Endothelial cell (in vitro differentiated cells): ENCODE data around the gene LOXL1. TPM values are rescaled to one million over a fixed set of nuclear protein-coding genes. Genes with fewer than 3 reads are reported as not detected.

Experiments used
- DNase-seq: peaks from one replicate; pipeline ENCODE4 v3.0.0; 2021; ENCODE audit warnings: low spot score
- H3K27ac Mint-ChIP-seq: one replicate; pipeline ENCODE4 v1.8.0; 2021; ENCODE audit warnings: mixed read lengths, inconsistent platforms; ENCODE audit not compliant: unreplicated experiment
- H3K27me3 Mint-ChIP-seq: one replicate; pipeline ENCODE4 v1.8.0; 2021; ENCODE audit warnings: mild to moderate bottlenecking, moderate library complexity, mixed read lengths, inconsistent platforms; ENCODE audit not compliant: unreplicated experiment
- H3K36me3 Mint-ChIP-seq: one replicate; pipeline ENCODE4 v1.8.0; 2021; ENCODE audit warnings: mild to moderate bottlenecking, low read depth, mixed read lengths, inconsistent platforms; ENCODE audit not compliant: unreplicated experiment
- H3K4me1 Mint-ChIP-seq: one replicate; pipeline ENCODE4 v1.8.0; 2021; ENCODE audit warnings: mild to moderate bottlenecking, mixed read lengths, inconsistent platforms; ENCODE audit not compliant: unreplicated experiment
- H3K4me3 Mint-ChIP-seq: one replicate; pipeline ENCODE4 v1.8.0; 2021; ENCODE audit warnings: mild to moderate bottlenecking, mixed read lengths, inconsistent platforms; ENCODE audit not compliant: unreplicated experiment
- H3K9me3 Mint-ChIP-seq: one replicate; pipeline ENCODE4 v1.8.0; 2021; ENCODE audit warnings: mixed read lengths, inconsistent platforms; ENCODE audit not compliant: unreplicated experiment
- CTCF ChIP-seq: fragments of 200-600 bp; sonication (generic); IDR thresholded peaks from one replicate; pipeline ENCODE4 v1.5.0; 2021; ENCODE audit warnings: antibody characterized with exemption; ENCODE audit not compliant: unreplicated experiment
- total RNA-seq: library from RNA; stranded (reverse); fragmentation: NEBNext Ultra II Directional; extraction: Animal tissue kit (Norgen Biotek cat#: 25700); gene quantifications from one replicate; pipeline ENCODE4 v1.2.1, GENCODE V29; 2021; ENCODE audit not compliant: unreplicated experiment

Gene LOXL1
- total RNA-seq, 1 donor from 2014 or later, result 156 TPM

GRCh38 chr15:73892446-73893226 lies 33.6 kb upstream of the LOXL1 start:
- no peak for DNase-seq
- Mint-ChIP-seq H3K4me3 (no peak overlapping the region), H3K4me1 (peaks cover 4% of the 10 kb centered on the region), H3K27ac (no peak overlapping the region), H3K36me3 (peaks cover 12% of the 10 kb centered on the region), H3K9me3 (no peaks in the 10 kb centered on the region), H3K27me3 (peaks cover 8% of the 10 kb centered on the region)
- TF ChIP-seq CTCF, result no peak

GRCh38 chr15:73894133-73894814 lies 32.0 kb upstream of the LOXL1 start:
- Mint-ChIP-seq H3K27ac (peak overlapping the region; percentile 16), H3K9me3 (no peaks in the 10 kb centered on the region), H3K4me1 (peaks cover 5% of the 10 kb centered on the region), H3K27me3 (peaks cover 6% of the 10 kb centered on the region), H3K36me3 (peaks cover 12% of the 10 kb centered on the region), H3K4me3 (no peak overlapping the region)
- TF ChIP-seq CTCF, result no peak
- DNase-seq, result no peak

GRCh38 chr15:73897441-73898261 lies 28.6 kb upstream of the LOXL1 start:
- Mint-ChIP-seq H3K27me3 (peaks cover 3% of the 10 kb centered on the region), H3K27ac (no peak overlapping the region), H3K9me3 (no peaks in the 10 kb centered on the region), H3K4me3 (no peak overlapping the region), H3K4me1 (peaks cover 5% of the 10 kb centered on the region), H3K36me3 (peaks cover 17% of the 10 kb centered on the region)
- peak; percentile 76 for DNase-seq
- peak; percentile 99 for TF ChIP-seq CTCF

GRCh38 chr15:73899197-73900094 lies 26.8 kb upstream of the LOXL1 start:
- TF ChIP-seq CTCF, result no peak
- Mint-ChIP-seq H3K4me1 (peaks cover 5% of the 10 kb centered on the region), H3K36me3 (peaks cover 19% of the 10 kb centered on the region), H3K4me3 (no peak overlapping the region), H3K9me3 (no peaks in the 10 kb centered on the region), H3K27ac (peak overlapping the region; percentile 57), H3K27me3 (peaks cover 4% of the 10 kb centered on the region)
- no peak for DNase-seq
